Coronary artery (tissue), 2 donors: ENCODE measurements around the gene SORT1.
A peak's percentile ranks its signal among the peaks of the same experiment; 100 is the strongest.
"Not testable (repeated sequence)": the region's sequence is repeated elsewhere in the genome, so short reads cannot be mapped to it uniquely, and the experiment has no call there.

ENCODE experiments used
- DNase-seq: peaks from one replicate; pipeline ENCODE4 v3.0.0-alpha.2; 2017; ENCODE audit warnings: low spot score
- H3K27ac ChIP-seq, 2 donors: fragments of 200-600 bp; sonication (generic); one replicate each; pipeline ENCODE4 v1.5.1; 2016 to 2019
- H3K4me3 ChIP-seq: fragments of 200-600 bp; sonication (generic); 2 replicates; pipeline ENCODE4 v1.5.1; 2016; ENCODE audit warnings: mild to moderate bottlenecking, moderate library complexity
- CTCF ChIP-seq: fragments of 200-600 bp; sonication (generic); IDR thresholded peaks from one replicate; pipeline ENCODE4 v1.5.1; 2019; ENCODE audit warnings: antibody characterized with exemption

Gene SORT1

GRCh38 chr1:109292364-109292763, 105.4 kb downstream of the SORT1 start:
- no peak for TF ChIP-seq CTCF
- no peak overlapping the region for H3K27ac ChIP-seq
- no peak overlapping the region for H3K4me3 ChIP-seq
- DNase-seq: no peak

- H3K27ac ChIP-seq: no peak overlapping the region
- no peak for DNase-seq
Measured at GRCh38 chr1:109290998-109291397, 106.7 kb downstream of the SORT1 start.

GRCh38 chr1:109290137-109290536, 107.6 kb downstream of the SORT1 start:
- no peak overlapping the region for H3K27ac ChIP-seq
- DNase-seq: no peak
- no peak overlapping the region for H3K4me3 ChIP-seq
- TF ChIP-seq CTCF: no peak

More at GRCh38 chr1:109290998-109291397, 106.7 kb downstream of the SORT1 start:
- no peak overlapping the region for H3K4me3 ChIP-seq
- TF ChIP-seq CTCF: no peak

GRCh38 chr1:109286762-109287161, 111.0 kb downstream of the SORT1 start:
- not testable (repeated sequence) for H3K27ac ChIP-seq, H3K4me3 ChIP-seq, DNase-seq

GRCh38 chr1:109283748-109284600, 113.7 kb downstream of the SORT1 start:
- peak overlapping the region; percentile 75 for H3K4me3 ChIP-seq
- TF ChIP-seq CTCF: no peak
- peak overlapping the region; percentile 78 to 89 for H3K27ac ChIP-seq
- no peak for DNase-seq

GRCh38 chr1:109282952-109283747, 114.6 kb downstream of the SORT1 start, which contains the start of gene PSRC1:
Gene PSRC1 (minus strand): TSS chr1:109283145.
- Histone ChIP-seq H3K4me3 (peak within 1 kb of the TSS; percentile 75), H3K27ac (peak within 1 kb of the TSS; percentile 78 to 89)
- peak; percentile 97 for DNase-seq
- peak; percentile 45 for TF ChIP-seq CTCF

- H3K27ac ChIP-seq: peak overlapping the region in 1 of 2 donors; percentile 89
- no peak for TF ChIP-seq CTCF
- peak overlapping the region; percentile 75 for H3K4me3 ChIP-seq
- no peak for DNase-seq
Measured at GRCh38 chr1:109282497-109282951, 115.2 kb downstream of the SORT1 start.
